ENCODE data around the gene DYSF.
"Not testable (repeated sequence)": the region's sequence is repeated elsewhere in the genome, so short reads cannot be mapped to it uniquely, and the experiment has no call there.

DNA sequence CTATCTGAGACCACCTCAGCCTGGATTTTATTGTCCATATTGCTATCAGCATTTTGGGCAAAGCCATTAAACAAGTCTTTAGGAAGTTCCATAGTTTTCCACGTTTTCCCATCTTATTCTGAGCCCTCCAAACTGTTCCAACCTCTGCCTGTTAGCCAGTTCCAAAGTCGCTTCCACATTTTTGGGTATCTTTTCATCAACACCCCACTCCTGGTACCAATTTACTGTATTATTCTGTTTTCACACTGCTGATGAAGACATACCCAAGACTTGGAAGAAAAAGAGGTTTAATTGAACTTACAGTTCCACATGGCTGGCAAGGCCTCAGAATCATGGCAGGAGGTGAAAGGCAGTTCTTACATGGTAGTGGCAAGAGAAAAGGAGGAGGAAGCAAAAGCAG lies 204.9 kb downstream of the DYSF start:
- TF ChIP-seq, protein P1, sequence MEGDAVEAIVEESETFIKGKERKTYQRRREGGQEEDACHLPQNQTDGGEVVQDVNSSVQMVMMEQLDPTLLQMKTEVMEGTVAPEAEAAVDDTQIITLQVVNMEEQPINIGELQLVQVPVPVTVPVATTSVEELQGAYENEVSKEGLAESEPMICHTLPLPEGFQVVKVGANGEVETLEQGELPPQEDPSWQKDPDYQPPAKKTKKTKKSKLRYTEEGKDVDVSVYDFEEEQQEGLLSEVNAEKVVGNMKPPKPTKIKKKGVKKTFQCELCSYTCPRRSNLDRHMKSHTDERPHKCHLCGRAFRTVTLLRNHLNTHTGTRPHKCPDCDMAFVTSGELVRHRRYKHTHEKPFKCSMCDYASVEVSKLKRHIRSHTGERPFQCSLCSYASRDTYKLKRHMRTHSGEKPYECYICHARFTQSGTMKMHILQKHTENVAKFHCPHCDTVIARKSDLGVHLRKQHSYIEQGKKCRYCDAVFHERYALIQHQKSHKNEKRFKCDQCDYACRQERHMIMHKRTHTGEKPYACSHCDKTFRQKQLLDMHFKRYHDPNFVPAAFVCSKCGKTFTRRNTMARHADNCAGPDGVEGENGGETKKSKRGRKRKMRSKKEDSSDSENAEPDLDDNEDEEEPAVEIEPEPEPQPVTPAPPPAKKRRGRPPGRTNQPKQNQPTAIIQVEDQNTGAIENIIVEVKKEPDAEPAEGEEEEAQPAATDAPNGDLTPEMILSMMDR (IDR thresholded peaks at IDR 0.05), result not testable (repeated sequence)
- not testable (repeated sequence) for TF ChIP-seq POLR2A (IDR thresholded peaks at IDR 0.05)

Data from lower leg skin (tissue), 3 donors.